ENCODE data around the gene FGF4.

FGF4 gene

GRCh38 chr11:69807106-69807815, 32.1 kb upstream of the FGF4 start:
- no peak for DNase-seq (ENCODE audit: low read depth, low spot score)

- DNase-seq (ENCODE audit: low read depth, low spot score) = no peak
Measured at GRCh38 chr11:69804769-69805508, 29.8 kb upstream of the FGF4 start.

GRCh38 chr11:69803604-69804218, 28.6 kb upstream of the FGF4 start:
- no peak for DNase-seq (ENCODE audit: low read depth, low spot score)

- no peak for DNase-seq (ENCODE audit: low read depth, low spot score)
Measured at GRCh38 chr11:69803022-69803421, 27.9 kb upstream of the FGF4 start.

GRCh38 chr11:69802590-69802989, 27.4 kb upstream of the FGF4 start:
- DNase-seq (ENCODE audit: low read depth, low spot score) = no peak

- DNase-seq (ENCODE audit: low read depth, low spot score) = peak; percentile 42
Measured at GRCh38 chr11:69801513-69802335, 26.6 kb upstream of the FGF4 start.

- no peak for DNase-seq (ENCODE audit: low read depth, low spot score)
Measured at GRCh38 chr11:69800278-69800677, 25.1 kb upstream of the FGF4 start.

- DNase-seq (ENCODE audit: low read depth, low spot score) = peak; percentile 34
Measured at GRCh38 chr11:69799582-69799981, 24.4 kb upstream of the FGF4 start.

GRCh38 chr11:69799097-69799496, 24.0 kb upstream of the FGF4 start:
- no peak for DNase-seq (ENCODE audit: low read depth, low spot score)

- no peak for DNase-seq (ENCODE audit: low read depth, low spot score)
Measured at GRCh38 chr11:69797737-69798528, 22.8 kb upstream of the FGF4 start.

- DNase-seq (ENCODE audit: low read depth, low spot score) = no peak
Measured at GRCh38 chr11:69797156-69797555, 22.0 kb upstream of the FGF4 start.

- DNase-seq (ENCODE audit: low read depth, low spot score) = no peak
Measured at GRCh38 chr11:69796063-69796462, 20.9 kb upstream of the FGF4 start.

GRCh38 chr11:69791276-69792180, 16.4 kb upstream of the FGF4 start:
- peak; percentile 60 for DNase-seq (ENCODE audit: low read depth, low spot score)

- DNase-seq (ENCODE audit: low read depth, low spot score) = no peak
Measured at GRCh38 chr11:69788956-69789355, 13.8 kb upstream of the FGF4 start.

GRCh38 chr11:69787906-69788305, 12.8 kb upstream of the FGF4 start:
- DNase-seq (ENCODE audit: low read depth, low spot score) = no peak

GRCh38 chr11:69787457-69787856, 12.3 kb upstream of the FGF4 start:
- DNase-seq (ENCODE audit: low read depth, low spot score) = no peak

- DNase-seq (ENCODE audit: low read depth, low spot score) = no peak
Measured at GRCh38 chr11:69781241-69781640, 6.1 kb upstream of the FGF4 start.

GRCh38 chr11:69778373-69778772, 3.2 kb upstream of the FGF4 start:
- no peak for DNase-seq (ENCODE audit: low read depth, low spot score)

GRCh38 chr11:69774354-69775162, 583 bp downstream of the FGF4 start:
- peak; percentile 13 for DNase-seq (ENCODE audit: low read depth, low spot score)
